GM12875 (cell line): ENCODE results near the gene PPM1B.
"Not testable (repeated sequence)": the region's sequence is repeated elsewhere in the genome, so short reads cannot be mapped to it uniquely, and the experiment has no call there.

Source experiments
- H3K4me3 ChIP-seq: one replicate; pipeline ENCODE4 v1.5.1; 2011; ENCODE audit warnings: low read depth, low read length, control low read depth
- TF ChIP-seq, protein P1 (sequence below): IDR thresholded peaks from 2 replicates; pipeline ENCODE4 v1.5.1; 2011; ENCODE audit warnings: low read depth, mild to moderate bottlenecking, control low read depth, inconsistent platforms, low read length, moderate library complexity, borderline replicate concordance; ENCODE audit not compliant: insufficient read depth

PPM1B gene

DNA sequence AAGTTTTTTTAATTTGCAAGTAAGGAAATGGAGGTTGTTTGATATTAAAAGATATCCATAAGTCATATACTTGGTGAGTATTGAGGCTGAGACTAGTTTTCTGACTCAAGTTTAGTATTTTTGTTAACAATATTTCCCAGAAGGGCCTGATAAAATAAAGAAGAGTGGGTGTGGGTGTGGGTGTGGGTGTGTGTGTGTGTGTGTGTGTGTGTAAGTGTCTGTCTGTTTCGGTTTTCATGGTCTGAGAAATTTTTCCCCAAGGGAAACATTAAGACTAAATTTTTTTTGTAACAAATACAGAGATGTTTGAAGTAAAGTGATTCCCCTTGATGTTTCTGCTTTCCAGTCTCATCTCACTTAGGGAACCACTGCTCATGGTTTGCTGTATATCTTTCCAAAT lies 36.5 kb downstream of the PPM1B start:
- H3K4me3 ChIP-seq: no peak overlapping the region
- TF ChIP-seq, protein P1, sequence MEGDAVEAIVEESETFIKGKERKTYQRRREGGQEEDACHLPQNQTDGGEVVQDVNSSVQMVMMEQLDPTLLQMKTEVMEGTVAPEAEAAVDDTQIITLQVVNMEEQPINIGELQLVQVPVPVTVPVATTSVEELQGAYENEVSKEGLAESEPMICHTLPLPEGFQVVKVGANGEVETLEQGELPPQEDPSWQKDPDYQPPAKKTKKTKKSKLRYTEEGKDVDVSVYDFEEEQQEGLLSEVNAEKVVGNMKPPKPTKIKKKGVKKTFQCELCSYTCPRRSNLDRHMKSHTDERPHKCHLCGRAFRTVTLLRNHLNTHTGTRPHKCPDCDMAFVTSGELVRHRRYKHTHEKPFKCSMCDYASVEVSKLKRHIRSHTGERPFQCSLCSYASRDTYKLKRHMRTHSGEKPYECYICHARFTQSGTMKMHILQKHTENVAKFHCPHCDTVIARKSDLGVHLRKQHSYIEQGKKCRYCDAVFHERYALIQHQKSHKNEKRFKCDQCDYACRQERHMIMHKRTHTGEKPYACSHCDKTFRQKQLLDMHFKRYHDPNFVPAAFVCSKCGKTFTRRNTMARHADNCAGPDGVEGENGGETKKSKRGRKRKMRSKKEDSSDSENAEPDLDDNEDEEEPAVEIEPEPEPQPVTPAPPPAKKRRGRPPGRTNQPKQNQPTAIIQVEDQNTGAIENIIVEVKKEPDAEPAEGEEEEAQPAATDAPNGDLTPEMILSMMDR: no peak

DNA sequence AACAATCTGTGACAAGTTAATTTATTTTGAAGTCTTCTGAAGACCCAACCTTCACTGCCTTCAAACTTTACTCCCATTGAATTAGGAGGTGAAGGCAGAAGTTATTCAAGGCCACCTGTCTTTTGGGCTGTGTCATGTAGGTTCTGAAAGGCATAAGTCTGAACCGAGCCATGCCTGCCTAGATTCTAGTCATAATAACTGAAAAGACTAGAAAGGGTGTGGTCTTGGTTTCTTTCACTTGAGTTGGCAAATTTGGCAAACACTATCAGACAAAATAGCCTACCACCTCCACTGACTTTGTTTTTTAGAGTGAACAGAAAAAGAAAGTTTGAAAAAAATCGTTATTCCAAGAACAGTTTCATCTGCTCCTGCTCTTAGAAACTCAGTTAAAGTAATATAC lies 38.4 kb downstream of the PPM1B start:
- H3K4me3 ChIP-seq: no peak overlapping the region
- TF ChIP-seq, protein P1: no peak

DNA sequence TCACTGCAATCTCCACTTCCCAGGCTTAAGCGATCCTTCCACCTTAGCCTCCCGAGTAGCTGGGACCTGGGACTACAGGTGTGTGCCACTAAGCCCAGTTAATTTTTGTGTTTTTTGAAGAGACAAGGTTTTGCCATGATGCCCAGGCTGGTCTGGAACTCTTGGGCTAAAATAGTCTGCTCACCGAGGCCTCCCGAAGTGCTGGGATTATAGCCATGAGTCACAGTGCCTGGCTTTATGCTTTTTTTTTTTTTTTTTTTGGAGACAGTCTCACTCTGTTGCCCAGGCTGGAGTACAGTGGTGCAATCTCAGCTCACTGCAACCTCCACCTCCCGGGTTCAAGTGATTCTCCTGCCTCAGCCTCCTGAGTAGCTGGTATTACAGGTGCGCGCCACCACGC lies 39.0 kb downstream of the PPM1B start:
- H3K4me3 ChIP-seq: not testable (repeated sequence)

GRCh38 chr2:44210362-44210761 lies 41.7 kb downstream of the PPM1B start:
- H3K4me3 ChIP-seq: no peak overlapping the region
- TF ChIP-seq, protein P1: no peak

DNA sequence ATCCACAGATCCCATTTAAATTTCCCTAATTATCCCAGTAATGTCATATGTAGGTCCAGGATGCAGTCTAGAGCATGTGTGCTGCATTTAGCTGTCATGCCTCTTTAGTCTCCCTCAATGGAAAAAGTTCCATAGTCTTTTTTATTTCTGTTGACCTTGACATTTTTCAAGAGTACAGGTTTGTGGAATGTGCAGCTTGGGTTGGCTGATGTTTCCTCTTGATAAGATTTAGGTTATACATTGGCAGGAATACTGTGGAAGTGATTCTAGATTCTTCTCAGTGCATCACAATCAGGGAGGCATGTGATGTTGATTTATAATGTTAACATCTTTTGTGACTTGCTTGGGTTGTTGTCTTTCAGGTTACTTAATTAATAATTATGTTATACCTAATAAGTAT lies 42.5 kb downstream of the PPM1B start:
- TF ChIP-seq, protein P1: no peak
- no peak overlapping the region for H3K4me3 ChIP-seq

GRCh38 chr2:44212302-44212701 lies 43.6 kb downstream of the PPM1B start:
- no peak overlapping the region for H3K4me3 ChIP-seq
- TF ChIP-seq, protein P1: no peak

DNA sequence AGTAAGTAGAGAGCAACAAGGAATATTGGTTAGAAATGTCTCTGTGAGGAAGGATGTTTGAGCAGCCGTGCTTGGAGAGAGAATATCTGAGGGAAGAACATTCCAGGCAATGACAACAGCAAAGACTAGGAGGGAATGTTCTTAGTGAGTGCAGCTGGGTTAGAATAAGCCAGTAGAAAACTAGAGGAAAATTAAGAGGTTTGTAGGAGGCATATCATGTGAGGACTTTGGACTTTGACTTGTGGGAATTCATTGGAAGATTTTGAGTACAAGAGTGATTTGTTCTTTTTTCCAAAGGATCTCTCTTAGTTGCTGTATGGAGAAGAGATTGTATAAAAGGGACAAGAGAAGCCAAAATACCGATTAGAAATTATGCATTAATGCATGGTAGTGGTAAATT lies 47.2 kb downstream of the PPM1B start:
- TF ChIP-seq, protein P1: no peak
- H3K4me3 ChIP-seq: no peak overlapping the region

DNA sequence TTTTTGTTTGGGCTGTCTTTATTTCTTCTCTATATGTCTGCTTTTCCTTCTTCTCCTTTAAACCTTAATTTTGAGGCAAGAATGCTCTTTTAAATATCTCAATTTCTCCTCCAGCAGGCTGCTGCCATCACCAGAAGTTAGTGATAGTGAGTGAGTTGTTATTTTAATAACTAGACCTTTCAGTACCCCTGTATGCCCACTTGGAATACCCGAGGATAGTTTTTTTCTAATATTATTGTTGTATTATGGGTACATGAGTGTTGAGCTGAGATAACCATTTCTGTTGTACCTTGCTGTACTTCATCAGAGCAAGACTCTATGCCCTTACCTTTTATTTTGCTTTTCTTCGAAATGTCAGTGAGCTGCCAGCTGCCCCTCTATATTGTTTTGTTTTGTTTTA lies 50.1 kb downstream of the PPM1B start:
- no peak overlapping the region for H3K4me3 ChIP-seq
- TF ChIP-seq, protein P1: no peak
